Gastroesophageal sphincter (tissue), 4 donors: Measurements from ENCODE around the gene SLC7A6. TPM values are rescaled to one million over a fixed set of nuclear protein-coding genes. Genes with fewer than 3 reads are reported as not detected.

Experiments
- ATAC-seq: fragments of 150-250 bp; one replicate; pipeline ENCODE4 v1.9.1; 2016; ENCODE audit warnings: mild to moderate bottlenecking, moderate library complexity
- H3K27ac ChIP-seq, 4 donors: fragments of 200-600 bp; sonication (generic) in 3 of 4; 1 replicate in 3 of 4; 2 replicates in 1 of 4; pipeline ENCODE4 v1.5.1; 2016 to 2019
- H3K27me3 ChIP-seq: fragments of 200-600 bp; sonication (generic); one replicate; pipeline ENCODE4 v1.5.1; 2019
- H3K36me3 ChIP-seq, 2 donors: fragments of 200-600 bp; sonication (generic); one replicate each; pipeline ENCODE4 v1.5.1; 2019; ENCODE audit warnings: control low read depth in 1 of 2
- H3K4me1 ChIP-seq, 3 donors: fragments of 200-600 bp; sonication (generic); 1 replicate in 2 of 3; 2 replicates in 1 of 3; pipeline ENCODE4 v1.5.1; 2016 to 2019; ENCODE audit warnings: control low read depth in 2 of 3
- H3K4me3 ChIP-seq, 2 donors: fragments of 200-600 bp; sonication (generic); one replicate each; pipeline ENCODE4 v1.5.1; 2019; ENCODE audit warnings: mild to moderate bottlenecking in 1 of 2, moderate library complexity in 1 of 2
- H3K9me3 ChIP-seq, 3 donors: fragments of 200-600 bp; sonication (generic); one replicate each; pipeline ENCODE4 v1.5.1; 2017 to 2019; ENCODE audit warnings: control low read depth in 2 of 3
- EP300 ChIP-seq: sonication (generic); formaldehyde crosslinking; IDR thresholded peaks from one replicate; pipeline ENCODE4 v1.6.1; 2017; ENCODE audit warnings: antibody characterized with exemption, mild to moderate bottlenecking
- POLR2A ChIP-seq, 2 donors: fragments of 450-650 bp; IDR thresholded peaks; one replicate each; pipeline ENCODE4 v1.6.1; 2017; ENCODE audit warnings: antibody characterized with exemption in 2 of 2, mild to moderate bottlenecking in 2 of 2, moderate library complexity in 1 of 2
- POLR2AphosphoS5 ChIP-seq: sonication (generic); formaldehyde crosslinking; IDR thresholded peaks from one replicate; pipeline ENCODE4 v1.6.1; 2017; ENCODE audit warnings: antibody characterized with exemption
- WGBS, 2 donors: methylation state at CpG; one replicate each; pipeline ENCODE4 v1.1.5; 2018; ENCODE audit warnings: low coverage in 1 of 2; 5-methylcytosine and 5-hydroxymethylcytosine counted together
- total RNA-seq, 4 donors: library from RNA; depleted of rRNA; stranded (reverse); fragments of >200 nt; gene quantifications; one replicate each; pipeline ENCODE4 v1.1.0, GENCODE V29; 2016
- TF ChIP-seq, protein P1 (sequence below), 4 experiments: fragments of 200-600 bp in 2 of 4; fragments of 450-650 bp in 2 of 4; sonication (generic) in 1 of 4; IDR thresholded peaks; one replicate each; pipeline ENCODE4 v1.5.1; 2017 to 2019; ENCODE audit warnings: antibody characterized with exemption in 4 of 4, mild to moderate bottlenecking in 2 of 4, moderate library complexity in 2 of 4

SLC7A6 gene
- total RNA-seq, 4 donors from 2014 or later: 19.1 to 51.5 (median 33.7) TPM

DNA sequence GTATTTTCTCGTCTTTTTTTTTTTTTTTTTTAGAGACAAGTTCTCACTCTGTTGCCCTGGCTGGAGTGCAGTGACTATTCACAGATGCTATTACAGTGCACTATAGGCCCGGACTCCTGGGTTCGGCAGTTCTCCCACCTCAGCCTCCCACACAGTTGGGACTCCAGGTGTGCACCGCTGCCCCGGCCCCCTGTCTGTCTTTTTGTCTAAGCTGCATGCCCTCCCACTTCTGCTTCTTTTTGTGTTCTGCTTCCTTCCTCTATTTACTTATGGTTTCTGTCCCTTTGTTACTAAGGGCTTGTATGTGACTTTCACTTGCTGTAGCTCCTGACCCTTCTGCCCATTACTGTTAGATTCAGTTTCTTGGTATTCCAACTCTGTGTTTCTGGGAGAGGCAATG is 20.5 kb downstream of the SLC7A6 start:
- Histone ChIP-seq H3K36me3 (peaks cover 0 to 57% of the 10 kb centered on the region in 2 donors), H3K4me1 (peaks cover 0 to 81% (median 17%) of the 10 kb centered on the region in 3 donors), H3K27me3 (no peaks in the 10 kb centered on the region), H3K9me3 (no peaks in the 10 kb centered on the region), H3K4me3 (no peak overlapping the region), H3K27ac (peak overlapping the region in 3 of 4 donors; percentile 14 to 43 (median 40))
- 91% methylated on average over 4 of the region's 5 CpGs; no CpG with 5 or more reads in 1 of the 2 donors for WGBS, 2 donors
- ATAC-seq: no peak
- no peak for TF ChIP-seq EP300
- TF ChIP-seq, protein P1, sequence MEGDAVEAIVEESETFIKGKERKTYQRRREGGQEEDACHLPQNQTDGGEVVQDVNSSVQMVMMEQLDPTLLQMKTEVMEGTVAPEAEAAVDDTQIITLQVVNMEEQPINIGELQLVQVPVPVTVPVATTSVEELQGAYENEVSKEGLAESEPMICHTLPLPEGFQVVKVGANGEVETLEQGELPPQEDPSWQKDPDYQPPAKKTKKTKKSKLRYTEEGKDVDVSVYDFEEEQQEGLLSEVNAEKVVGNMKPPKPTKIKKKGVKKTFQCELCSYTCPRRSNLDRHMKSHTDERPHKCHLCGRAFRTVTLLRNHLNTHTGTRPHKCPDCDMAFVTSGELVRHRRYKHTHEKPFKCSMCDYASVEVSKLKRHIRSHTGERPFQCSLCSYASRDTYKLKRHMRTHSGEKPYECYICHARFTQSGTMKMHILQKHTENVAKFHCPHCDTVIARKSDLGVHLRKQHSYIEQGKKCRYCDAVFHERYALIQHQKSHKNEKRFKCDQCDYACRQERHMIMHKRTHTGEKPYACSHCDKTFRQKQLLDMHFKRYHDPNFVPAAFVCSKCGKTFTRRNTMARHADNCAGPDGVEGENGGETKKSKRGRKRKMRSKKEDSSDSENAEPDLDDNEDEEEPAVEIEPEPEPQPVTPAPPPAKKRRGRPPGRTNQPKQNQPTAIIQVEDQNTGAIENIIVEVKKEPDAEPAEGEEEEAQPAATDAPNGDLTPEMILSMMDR (IDR thresholded peaks at IDR 0.05): no peak
- TF ChIP-seq POLR2A (IDR thresholded peaks at IDR 0.05): no peak
- TF ChIP-seq POLR2AphosphoS5: no peak

DNA sequence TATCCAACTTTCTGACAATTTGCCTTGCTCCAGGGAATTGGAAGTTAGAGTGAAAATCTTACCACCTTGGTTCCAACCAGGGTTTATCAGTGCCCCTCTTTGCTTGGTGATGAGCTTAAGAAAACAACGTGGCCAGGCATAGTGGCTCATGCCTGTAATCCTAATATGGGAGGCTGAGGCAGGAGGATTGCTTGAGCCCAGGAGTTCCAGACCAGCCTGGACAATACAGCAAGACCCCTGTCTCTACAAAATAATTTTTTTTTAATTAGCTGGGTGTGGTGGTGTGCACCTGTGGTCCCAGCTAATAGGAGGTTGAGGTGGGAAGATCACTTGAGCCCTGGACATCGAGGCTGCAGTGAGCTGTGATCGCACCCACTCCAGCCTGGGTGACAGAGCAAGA is 21.4 kb downstream of the SLC7A6 start:
- Histone ChIP-seq H3K9me3 (no peaks in the 10 kb centered on the region), H3K4me3 (no peak overlapping the region), H3K4me1 (peaks cover 0 to 80% (median 17%) of the 10 kb centered on the region in 3 donors), H3K27me3 (no peaks in the 10 kb centered on the region), H3K27ac (peak overlapping the region in 3 of 4 donors; percentile 5 to 40 (median 14)), H3K36me3 (peaks cover 0 to 61% of the 10 kb centered on the region in 2 donors)
- ATAC-seq: no peak
- TF ChIP-seq EP300 (no peak), POLR2AphosphoS5 (no peak), POLR2A (IDR thresholded peaks at IDR 0.05) (no peak)
- TF ChIP-seq, protein P1 (IDR thresholded peaks at IDR 0.05): no peak
- WGBS, 2 donors: 83% methylated on average over 2 of the region's 3 CpGs; no CpG with 5 or more reads in 1 of the 2 donors

DNA sequence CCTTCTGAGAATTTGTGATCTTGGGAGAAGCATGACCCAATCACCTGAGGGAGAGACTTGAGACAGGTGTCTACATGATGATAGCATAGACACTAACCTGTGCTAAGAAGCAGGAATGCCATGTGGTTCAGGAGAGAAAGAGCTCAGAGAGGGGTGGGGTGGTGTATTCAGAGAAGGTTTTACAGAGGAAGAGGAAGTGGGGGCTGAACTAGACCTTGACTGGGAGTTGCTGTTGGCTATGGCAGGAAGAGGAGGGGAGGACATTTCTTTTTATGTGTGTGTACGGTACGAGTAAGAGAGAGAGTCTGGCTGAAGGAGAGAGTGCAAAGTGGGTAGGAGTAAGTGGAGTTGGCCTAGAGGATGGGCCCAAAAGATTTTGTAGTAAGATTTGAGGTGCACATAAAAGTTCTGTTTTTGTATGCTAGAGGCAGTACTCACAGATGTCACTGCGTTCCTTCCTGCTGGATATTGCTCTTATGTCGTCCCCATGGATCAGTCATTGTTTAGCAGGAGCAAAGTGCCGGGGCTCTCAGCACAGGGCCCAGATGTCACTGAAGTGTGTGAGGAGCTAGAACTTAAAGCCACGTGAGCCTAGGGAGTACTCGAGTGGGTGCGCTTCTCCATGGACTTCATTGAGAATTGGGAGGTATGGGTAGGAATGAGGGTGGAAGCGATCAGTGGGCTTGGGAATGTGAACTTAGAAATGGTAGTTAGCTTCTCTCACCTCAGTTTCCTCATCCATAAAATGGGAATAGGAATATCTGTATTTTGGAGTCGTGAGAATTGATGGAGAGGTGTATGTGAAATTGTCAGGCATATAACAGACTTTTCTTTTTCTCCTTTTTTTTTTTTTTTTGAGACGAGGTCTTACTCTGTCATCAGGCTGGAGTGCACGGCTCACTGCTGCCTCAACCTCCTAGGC is 22.1 kb downstream of the SLC7A6 start:
- WGBS, 2 donors: 59 to 79% methylated on average over 7 to 9 of the region's 12 CpGs
- no peaks in the 10 kb centered on the region for H3K27me3 ChIP-seq
- peaks cover 0 to 61% of the 10 kb centered on the region in 2 donors for H3K36me3 ChIP-seq
- no peaks in the 10 kb centered on the region for H3K9me3 ChIP-seq
- no peak overlapping the region for H3K4me3 ChIP-seq
- no peak for TF ChIP-seq POLR2AphosphoS5
- no peak for TF ChIP-seq POLR2A (IDR thresholded peaks at IDR 0.05)
- TF ChIP-seq, protein P1 (IDR thresholded peaks at IDR 0.05): no peak
- no peak for TF ChIP-seq EP300
- H3K4me1 ChIP-seq: peaks cover 0 to 75% (median 17%) of the 10 kb centered on the region in 3 donors
- ATAC-seq: no peak
- H3K27ac ChIP-seq: peak overlapping the region in 3 of 4 donors; percentile 5 to 35 (median 28)

DNA sequence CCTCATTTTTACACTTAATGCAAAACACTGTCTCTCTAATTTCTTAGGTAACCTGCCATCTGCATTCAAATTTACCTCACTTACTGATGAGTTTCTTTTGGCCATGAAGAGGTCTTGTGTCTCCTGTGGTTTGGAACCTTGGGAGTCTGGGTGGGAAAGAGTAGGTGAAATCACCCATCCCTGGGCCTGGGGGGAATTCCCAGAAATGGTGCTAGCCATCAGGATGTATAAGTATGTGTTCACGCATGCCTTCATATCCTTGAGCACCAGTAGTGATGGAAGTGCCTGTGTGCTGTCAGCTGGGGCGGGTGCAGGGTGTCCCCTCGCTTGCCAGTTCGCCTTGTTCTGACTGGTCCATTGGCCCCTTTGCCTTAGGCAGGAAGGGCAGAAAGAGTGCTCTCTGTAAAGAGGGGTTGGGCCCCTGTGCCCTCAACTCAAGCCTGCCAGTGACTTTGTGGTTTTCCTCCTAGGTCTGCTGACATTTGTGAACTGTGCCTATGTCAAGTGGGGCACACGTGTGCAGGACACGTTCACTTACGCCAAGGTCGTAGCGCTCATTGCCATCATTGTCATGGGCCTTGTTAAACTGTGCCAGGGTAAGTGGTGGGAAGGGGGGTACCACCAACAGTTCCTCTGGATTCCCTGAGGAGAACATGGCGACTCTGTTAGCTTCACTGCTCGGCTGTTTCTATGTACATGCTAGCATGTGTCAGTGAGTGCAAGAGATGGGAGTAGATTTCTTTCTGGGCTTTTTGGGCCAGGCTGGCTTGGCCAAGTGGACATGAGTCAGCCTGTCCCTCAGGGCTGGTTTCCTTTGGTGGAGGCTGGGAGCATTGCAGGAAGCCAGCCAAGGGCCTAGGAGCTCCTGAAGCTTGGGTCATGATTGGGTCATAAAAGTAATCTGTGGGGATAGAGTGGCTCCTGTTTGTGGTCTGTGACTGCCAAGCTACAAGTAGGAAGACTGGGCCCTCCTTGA is 23.2 kb downstream of the SLC7A6 start:
- WGBS, 2 donors: 50 to 96% methylated on average over 2 to 4 of the region's 11 CpGs
- no peak overlapping the region for H3K4me3 ChIP-seq
- peak overlapping the region in 3 of 4 donors; percentile 62 to 71 (median 63) for H3K27ac ChIP-seq
- peaks cover 0 to 61% of the 10 kb centered on the region in 2 donors for H3K36me3 ChIP-seq
- no peaks in the 10 kb centered on the region for H3K27me3 ChIP-seq
- ATAC-seq: peak; percentile 91
- TF ChIP-seq, protein P1 (IDR thresholded peaks at IDR 0.05): peak in 1 of 4 experiments; percentile 28
- no peak for TF ChIP-seq POLR2AphosphoS5
- TF ChIP-seq EP300: no peak
- no peak for TF ChIP-seq POLR2A (IDR thresholded peaks at IDR 0.05)
- peaks cover 0 to 71% (median 17%) of the 10 kb centered on the region in 3 donors for H3K4me1 ChIP-seq
- no peaks in the 10 kb centered on the region for H3K9me3 ChIP-seq
